Metanephros (tissue), 2 donors: Measurements from ENCODE around the gene SAA1. TPM values are rescaled to one million over a fixed set of nuclear protein-coding genes. Genes with fewer than 3 reads are reported as not detected.

ENCODE experiments used
- small RNA-seq: library from RNA; depleted of rRNA; stranded (forward); fragments of <200 nt; gene quantifications from one replicate; pipeline ENCODE3, GENCODE V24; 2014; ENCODE audit warnings: low replicate concordance
- total RNA-seq: library from RNA; depleted of rRNA; stranded (reverse); fragments of >200 nt; gene quantifications from one replicate; pipeline ENCODE4 v1.2.3, GENCODE V29; 2014

Gene SAA1
- not detected for total RNA-seq

DNA sequence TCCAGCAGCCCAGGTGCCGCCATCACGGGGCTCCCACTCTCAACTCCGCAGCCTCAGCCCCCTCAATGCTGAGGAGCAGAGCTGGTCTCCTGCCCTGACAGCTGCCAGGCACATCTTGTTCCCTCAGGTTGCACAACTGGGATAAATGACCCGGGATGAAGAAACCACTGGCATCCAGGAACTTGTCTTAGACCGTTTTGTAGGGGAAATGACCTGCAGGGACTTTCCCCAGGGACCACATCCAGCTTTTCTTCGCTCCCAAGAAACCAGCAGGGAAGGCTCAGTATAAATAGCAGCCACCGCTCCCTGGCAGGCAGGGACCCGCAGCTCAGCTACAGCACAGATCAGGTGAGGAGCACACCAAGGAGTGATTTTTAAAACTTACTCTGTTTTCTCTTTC, at the start of gene SAA1:
TSS of gene SAA1 (plus strand) at position 316 of the 400 bp plus-strand sequence. CDS start 624 bp downstream, outside the sequence.

DNA sequence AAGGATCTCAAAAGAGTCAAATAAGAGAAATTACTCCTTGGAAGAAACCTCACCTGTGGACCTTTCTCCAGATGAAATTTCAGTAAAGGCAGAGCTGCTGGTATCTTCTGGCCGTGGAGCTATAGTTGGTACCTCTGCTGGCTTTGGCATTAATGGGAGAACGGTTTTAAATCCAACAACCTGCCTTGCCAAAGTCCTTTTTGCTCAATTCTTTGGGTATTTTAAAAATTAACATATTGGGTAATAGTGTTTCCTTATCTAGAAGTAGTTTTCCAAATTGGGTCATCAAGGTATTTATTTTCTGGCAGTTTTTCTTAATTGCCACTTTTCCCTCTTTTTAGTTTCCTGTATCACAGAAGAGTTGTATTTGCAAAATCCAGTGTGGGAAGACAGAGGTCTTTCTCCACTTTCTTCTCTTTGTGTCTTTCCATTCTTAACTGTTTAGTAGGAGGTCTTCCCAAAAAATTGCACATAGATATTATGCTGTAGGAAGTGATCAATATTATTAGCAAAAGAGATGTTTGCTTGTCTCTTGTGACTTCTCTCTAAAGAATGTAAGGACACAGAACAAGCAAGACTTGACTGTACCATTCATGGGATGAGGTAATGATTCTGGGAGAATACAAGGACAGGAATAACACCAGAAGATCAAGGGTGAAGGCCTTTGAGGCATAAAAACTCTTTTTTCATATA, 29.3 kb upstream of the SAA1 start, which contains the start of gene SAA4:
TSS of gene SAA4 (minus strand) at position 139 of the 693 bp plus-strand sequence. CDS start 876 bp downstream, outside the sequence.

DNA sequence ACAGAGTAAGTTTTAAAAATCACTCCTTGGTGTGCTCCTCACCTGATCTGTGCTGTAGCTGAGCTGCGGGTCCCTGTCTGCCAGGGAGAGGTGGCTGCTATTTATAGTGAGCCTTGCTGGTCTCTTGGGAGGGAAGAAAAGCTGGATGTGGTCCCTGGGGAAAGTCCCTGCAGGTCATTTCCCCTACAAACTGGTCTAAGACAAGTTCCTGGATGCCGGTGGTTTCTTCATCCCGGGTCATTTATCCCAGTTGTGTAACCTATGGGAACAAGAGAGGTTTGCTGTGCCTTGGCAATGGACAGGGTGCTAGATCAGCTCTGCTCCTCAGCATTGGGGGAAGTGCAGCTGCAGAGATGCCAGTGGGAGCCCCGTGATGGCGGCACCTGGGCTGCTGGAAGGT, 17.5 kb upstream of the SAA1 start, which contains the start of gene SAA2:
TSS of gene SAA2 (minus strand) at position 108 of the 400 bp plus-strand sequence. CDS start 657 bp downstream, outside the sequence.

Small RNA genes lying within 50 kb of the gene (small RNA-seq; reads per million reads assigned to genes)
- gene RNA5SP333 (not detected), gene RNA5SP334 (not detected)

Other genes starting within 250 kb of the SAA1 start
- 0.47 TPM for gene TPH1, start 220.0 kb upstream of the SAA1 start, total RNA-seq
- gene SAAL1, start 160.2 kb upstream of the SAA1 start, total RNA-seq, result 14.6 TPM
- gene MRGPRX3, start 133.7 kb upstream of the SAA1 start, total RNA-seq, result not detected
- gene MRGPRX4, start 93.4 kb upstream of the SAA1 start, total RNA-seq, result not detected
- not detected for gene SAA4, start 29.5 kb upstream of the SAA1 start, total RNA-seq
- gene SAA2, start 17.6 kb upstream of the SAA1 start, total RNA-seq, result not detected
- gene HPS5, start 55.9 kb downstream of the SAA1 start, total RNA-seq, result 25.2 TPM
- gene GTF2H1, start 56.3 kb downstream of the SAA1 start, total RNA-seq, result 50.1 TPM
- gene LDHA, start 128.3 kb downstream of the SAA1 start, total RNA-seq, result 285 TPM
- 0.23 TPM for gene LDHC, start 146.1 kb downstream of the SAA1 start, total RNA-seq
- gene LDHAL6A, start 189.6 kb downstream of the SAA1 start, total RNA-seq, result 0.12 TPM